HCT116 (cell line): ENCODE results near the gene MISP.

Source experiments
- RAD21 ChIP-seq: IDR thresholded peaks from 2 replicates; pipeline ENCODE4 v1.6.1; 2012; ENCODE audit warnings: low read depth, mild to moderate bottlenecking
- YY1 ChIP-seq: IDR thresholded peaks from 2 replicates; pipeline ENCODE4 v1.6.1; 2011; ENCODE audit warnings: low read length, low read depth, moderate library complexity, mild to moderate bottlenecking; ENCODE audit not compliant: insufficient replicate concordance; ENCODE audit errors: extremely low read depth
- ZNF274 ChIP-seq: fragments of 200-500 bp; sonication (Bioruptor generic); IDR thresholded peaks from 2 replicates; pipeline ENCODE4 v1.6.1; 2014; ENCODE audit warnings: mild to moderate bottlenecking, low read depth, low read length, inconsistent platforms
- TF ChIP-seq, protein P1 (sequence below), 3 experiments: fragments of 200-600 bp in 1 of 3; sonication (generic) in 1 of 3; IDR thresholded peaks in 2 of 3; conservative IDR thresholded peaks in 1 of 3; 2 replicates each; pipeline ENCODE4 v1.5.1; 2012 to 2017; ENCODE audit warnings: low read depth in 2 of 3, low read length in 2 of 3, antibody characterized with exemption in 1 of 3, borderline replicate concordance in 1 of 3, control low read depth in 1 of 3, mild to moderate bottlenecking in 1 of 3, mixed read lengths in 1 of 3, mixed run types in 1 of 3, moderate library complexity in 1 of 3; ENCODE audit not compliant: insufficient read depth in 1 of 3
- TF ChIP-seq, protein P2 (sequence below): IDR thresholded peaks from 2 replicates; pipeline ENCODE4 v1.6.1; 2011; ENCODE audit warnings: mild to moderate bottlenecking, low read length, moderate library complexity; ENCODE audit not compliant: insufficient replicate concordance; ENCODE audit errors: extremely low read depth

DNA sequence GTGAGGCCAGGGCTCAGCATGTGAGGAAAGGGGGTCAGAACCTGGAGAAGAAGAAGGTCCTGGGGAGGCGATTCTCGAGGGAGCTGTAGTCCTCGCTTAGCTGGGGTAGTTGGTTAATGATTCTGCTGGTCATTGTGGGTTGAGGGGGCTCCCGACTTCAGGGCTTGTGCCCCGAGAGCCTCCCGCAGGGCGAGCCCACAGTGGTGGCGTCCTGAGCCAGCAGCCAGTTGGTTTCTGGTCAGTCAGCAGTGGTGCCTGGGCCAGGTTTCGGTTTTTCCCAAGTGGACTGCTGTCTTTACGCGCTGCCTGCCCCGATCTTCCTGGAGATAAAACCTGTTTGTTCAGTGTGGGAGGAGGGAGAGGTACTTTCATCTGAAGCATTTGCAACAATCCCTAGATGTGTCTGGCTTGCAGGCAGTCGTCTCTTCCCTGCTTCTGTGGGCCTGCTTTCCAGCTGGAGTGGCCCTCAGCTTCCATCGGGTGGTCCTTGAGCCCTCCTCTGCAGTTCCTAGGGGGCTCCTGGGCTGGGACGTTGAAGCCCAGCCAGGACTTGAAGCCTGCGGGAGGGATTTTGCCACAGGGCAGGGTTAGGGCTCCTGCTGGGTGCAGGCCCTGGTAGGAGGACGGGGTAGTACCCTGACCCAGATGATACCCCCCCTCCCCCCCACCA lies 49.6 kb downstream of the MISP start:
- TF ChIP-seq YY1 (no peak), RAD21 (no peak), ZNF274 (no peak)
- TF ChIP-seq, protein P1, sequence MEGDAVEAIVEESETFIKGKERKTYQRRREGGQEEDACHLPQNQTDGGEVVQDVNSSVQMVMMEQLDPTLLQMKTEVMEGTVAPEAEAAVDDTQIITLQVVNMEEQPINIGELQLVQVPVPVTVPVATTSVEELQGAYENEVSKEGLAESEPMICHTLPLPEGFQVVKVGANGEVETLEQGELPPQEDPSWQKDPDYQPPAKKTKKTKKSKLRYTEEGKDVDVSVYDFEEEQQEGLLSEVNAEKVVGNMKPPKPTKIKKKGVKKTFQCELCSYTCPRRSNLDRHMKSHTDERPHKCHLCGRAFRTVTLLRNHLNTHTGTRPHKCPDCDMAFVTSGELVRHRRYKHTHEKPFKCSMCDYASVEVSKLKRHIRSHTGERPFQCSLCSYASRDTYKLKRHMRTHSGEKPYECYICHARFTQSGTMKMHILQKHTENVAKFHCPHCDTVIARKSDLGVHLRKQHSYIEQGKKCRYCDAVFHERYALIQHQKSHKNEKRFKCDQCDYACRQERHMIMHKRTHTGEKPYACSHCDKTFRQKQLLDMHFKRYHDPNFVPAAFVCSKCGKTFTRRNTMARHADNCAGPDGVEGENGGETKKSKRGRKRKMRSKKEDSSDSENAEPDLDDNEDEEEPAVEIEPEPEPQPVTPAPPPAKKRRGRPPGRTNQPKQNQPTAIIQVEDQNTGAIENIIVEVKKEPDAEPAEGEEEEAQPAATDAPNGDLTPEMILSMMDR (IDR thresholded peaks at IDR 0.05 in 2 of 3, conservative IDR thresholded peaks at IDR 0.05 in 1 of 3; ENCODE audit: borderline replicate concordance in 1 of 3, insufficient read depth in 1 of 3, low read depth in 2 of 3, low read length in 2 of 3): no peak
- TF ChIP-seq, protein P2, sequence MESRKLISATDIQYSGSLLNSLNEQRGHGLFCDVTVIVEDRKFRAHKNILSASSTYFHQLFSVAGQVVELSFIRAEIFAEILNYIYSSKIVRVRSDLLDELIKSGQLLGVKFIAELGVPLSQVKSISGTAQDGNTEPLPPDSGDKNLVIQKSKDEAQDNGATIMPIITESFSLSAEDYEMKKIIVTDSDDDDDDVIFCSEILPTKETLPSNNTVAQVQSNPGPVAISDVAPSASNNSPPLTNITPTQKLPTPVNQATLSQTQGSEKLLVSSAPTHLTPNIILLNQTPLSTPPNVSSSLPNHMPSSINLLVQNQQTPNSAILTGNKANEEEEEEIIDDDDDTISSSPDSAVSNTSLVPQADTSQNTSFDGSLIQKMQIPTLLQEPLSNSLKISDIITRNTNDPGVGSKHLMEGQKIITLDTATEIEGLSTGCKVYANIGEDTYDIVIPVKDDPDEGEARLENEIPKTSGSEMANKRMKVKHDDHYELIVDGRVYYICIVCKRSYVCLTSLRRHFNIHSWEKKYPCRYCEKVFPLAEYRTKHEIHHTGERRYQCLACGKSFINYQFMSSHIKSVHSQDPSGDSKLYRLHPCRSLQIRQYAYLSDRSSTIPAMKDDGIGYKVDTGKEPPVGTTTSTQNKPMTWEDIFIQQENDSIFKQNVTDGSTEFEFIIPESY: no peak
